Frontal cortex (tissue), 4 donors: Measurements from ENCODE around the gene HS6ST2. TPM values are rescaled to one million over a fixed set of nuclear protein-coding genes. Genes with fewer than 3 reads are reported as not detected.

Source experiments
- DNase-seq, 2 donors: peaks; one replicate each; pipeline ENCODE4 v3.0.0; 2012; ENCODE audit warnings: low spot score in 2 of 2
- FAIRE-seq: peaks from 2 replicates; lab custom pipeline; 2012; peaks lifted over from hg19 to GRCh38; lab: Jason Lieb, UNC
- small RNA-seq: library from RNA; depleted of rRNA; stranded (forward); fragments of <200 nt; gene quantifications from one replicate; pipeline ENCODE3, GENCODE V24; 2014
- total RNA-seq: library from RNA; depleted of rRNA; stranded (reverse); fragments of >200 nt; gene quantifications from one replicate; pipeline ENCODE4 v1.2.3, GENCODE V29; 2014
- donor health status: control.
- donor health status: control.
- donor health status: control.

The HS6ST2 gene
- total RNA-seq, 1 donor from 2014 or later, result 13.0 TPM

- DNase-seq, result no peak
- FAIRE-seq, result no peak
These were observed 363.4 kb downstream of the HS6ST2 start for GRCh38 chrX:132594999-132595398.

GRCh38 chrX:132594129-132594528 lies 364.3 kb downstream of the HS6ST2 start:
- no peak for DNase-seq
- FAIRE-seq, result no peak

GRCh38 chrX:132592880-132593279 lies 365.5 kb downstream of the HS6ST2 start:
- no peak for FAIRE-seq

GRCh38 chrX:132591719-132592275 lies 366.6 kb downstream of the HS6ST2 start:
- DNase-seq, result no peak
- FAIRE-seq, result no peak

More at GRCh38 chrX:132592880-132593279, 365.5 kb downstream of the HS6ST2 start:
- DNase-seq, result no peak

GRCh38 chrX:132590350-132591026 lies 367.9 kb downstream of the HS6ST2 start:
- DNase-seq (no peak), FAIRE-seq (no peak)

GRCh38 chrX:132584936-132585335 lies 373.5 kb downstream of the HS6ST2 start:
- FAIRE-seq, result no peak
- DNase-seq, result no peak

- FAIRE-seq, result no peak
- no peak for DNase-seq
These were observed 381.5 kb downstream of the HS6ST2 start for GRCh38 chrX:132576939-132577338.

Small RNA genes lying within 50 kb of the gene (small RNA-seq; reads per million reads assigned to genes)
- not detected for gene RNU6-98P
- not detected for gene Z82205.1

Other genes with a start within 250 kb of the HS6ST2 start
- not detected for gene USP26, start 138.5 kb upstream of the HS6ST2 start, total RNA-seq